Measurements from ENCODE around the gene SPN.
"Not testable (repeated sequence)": the region's sequence is repeated elsewhere in the genome, so short reads cannot be mapped to it uniquely, and the experiment has no call there.

- not testable (repeated sequence) for TF ChIP-seq EZH2phosphoT487 (IDR thresholded peaks at IDR 0.05; ENCODE audit: insufficient read depth, low read depth); EZH2 (IDR thresholded peaks at IDR 0.05; ENCODE audit: insufficient read depth, poor library complexity, severe bottlenecking)
These were observed 42.5 kb upstream of the SPN start for GRCh38 chr16:29620591-29620990.
